ENCODE measurements around the gene PEX5L.

GRCh38 chr3:179771797-179772196 lies 264.9 kb downstream of the PEX5L start:
- TF ChIP-seq SIN3A (IDR thresholded peaks at IDR 0.05; ENCODE audit: borderline replicate concordance, insufficient read depth, low read length), result no peak
- no peak for TF ChIP-seq REST (IDR thresholded peaks at IDR 0.05; ENCODE audit: insufficient read depth in 1 of 2, low read depth in 2 of 2, low read length in 2 of 2)
- TF ChIP-seq POLR2AphosphoS5 (IDR thresholded peaks at IDR 0.05; ENCODE audit: low read depth, low read length), result no peak
- TF ChIP-seq TAF1 (IDR thresholded peaks at IDR 0.05; ENCODE audit: borderline replicate concordance, insufficient read depth, low read length), result no peak
- no peak for TF ChIP-seq FOXP2 (optimal IDR thresholded peaks at IDR 0.05; ENCODE audit: borderline replicate concordance, extremely low read depth, extremely low read length, insufficient read depth)

All from PFSK-1 (cell line).